ENCODE data around the gene VEGFB.

DNA sequence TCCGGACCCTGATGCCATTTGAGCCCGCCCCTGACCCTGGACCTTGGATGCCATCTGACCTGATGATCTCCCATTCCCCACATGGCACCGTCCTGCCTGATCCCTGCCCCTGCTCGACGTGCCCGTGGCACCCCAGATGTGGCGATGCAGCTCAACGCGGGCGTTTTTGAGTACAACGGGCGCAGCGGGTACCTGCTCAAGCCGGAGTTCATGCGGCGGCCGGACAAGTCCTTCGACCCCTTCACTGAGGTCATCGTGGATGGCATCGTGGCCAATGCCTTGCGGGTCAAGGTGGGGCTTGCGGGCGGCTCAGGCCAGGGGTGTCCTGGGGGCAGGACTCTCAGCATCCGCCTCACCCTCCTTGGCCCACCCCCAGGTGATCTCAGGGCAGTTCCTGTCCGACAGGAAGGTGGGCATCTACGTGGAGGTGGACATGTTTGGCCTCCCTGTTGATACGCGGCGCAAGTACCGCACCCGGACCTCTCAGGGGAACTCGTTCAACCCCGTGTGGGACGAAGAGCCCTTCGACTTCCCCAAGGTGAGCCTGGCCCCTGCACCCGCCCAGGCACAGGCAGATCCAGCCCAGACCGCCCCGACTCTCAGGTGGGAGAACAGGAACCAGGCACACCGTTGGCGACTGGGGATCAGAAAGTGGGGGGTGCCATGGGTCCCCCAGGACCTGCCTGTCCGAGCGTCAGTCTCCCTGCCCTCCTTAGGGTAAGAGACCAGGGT is 28.1 kb downstream of the VEGFB start:
- TF ChIP-seq CTCF (IDR thresholded peaks at IDR 0.05), result no peak
- no peak for TF ChIP-seq POLR2AphosphoS5 (IDR thresholded peaks at IDR 0.05)
- no peak for TF ChIP-seq POLR2A (IDR thresholded peaks at IDR 0.05)
- no peak for TF ChIP-seq EP300 (IDR thresholded peaks at IDR 0.05)

All from sigmoid colon (tissue), 4 donors.